OCI-LY1 (cell line): Measurements from ENCODE around the gene CERS6.

Experiments
- H2AFZ ChIP-seq: fragments of 200-600 bp; sonication (generic), shearing (Covaris generic); 2 replicates; pipeline ENCODE4 v1.6.0; 2014; ENCODE audit warnings: antibody characterized with exemption, mild to moderate bottlenecking, low read length
- H3F3A ChIP-seq: fragments of 200-600 bp; sonication (generic), shearing (Covaris generic); 2 replicates; pipeline ENCODE4 v1.6.0; 2014; ENCODE audit warnings: mild to moderate bottlenecking, antibody characterized with exemption, low read length, moderate library complexity; ENCODE audit not compliant: insufficient read depth
- H3K27ac ChIP-seq: fragments of 200-600 bp; sonication (generic); 2 replicates; pipeline ENCODE4 v1.5.1; 2014; ENCODE audit warnings: low read length, mixed run types, mild to moderate bottlenecking, low read depth; ENCODE audit not compliant: poor library complexity, severe bottlenecking
- H3K27me3 ChIP-seq: fragments of 200-600 bp; sonication (generic); 2 replicates; pipeline ENCODE4 v1.6.0; 2014; ENCODE audit warnings: antibody characterized with exemption, mild to moderate bottlenecking, low read length, moderate library complexity; ENCODE audit not compliant: insufficient read depth
- H3K36me3 ChIP-seq: fragments of 200-600 bp; sonication (generic); 2 replicates; pipeline ENCODE4 v1.6.1; 2014; ENCODE audit warnings: mild to moderate bottlenecking, antibody characterized with exemption, low read length, moderate library complexity, mixed read lengths; ENCODE audit not compliant: insufficient read depth
- H3K4me1 ChIP-seq: fragments of 200-600 bp; sonication (generic); 2 replicates; pipeline ENCODE4 v1.5.1; 2014; ENCODE audit warnings: mild to moderate bottlenecking, low read length, moderate library complexity; ENCODE audit not compliant: insufficient read depth, severe bottlenecking
- H3K4me2 ChIP-seq: fragments of 200-600 bp; sonication (generic), shearing (Covaris generic); 2 replicates; pipeline ENCODE4 v1.6.1; 2014; ENCODE audit warnings: low read length
- H3K4me3 ChIP-seq: fragments of 200-600 bp; sonication (generic); 2 replicates; pipeline ENCODE4 v1.5.1; 2014; ENCODE audit warnings: low read length, low read depth, mild to moderate bottlenecking, mixed read lengths; ENCODE audit not compliant: poor library complexity, severe bottlenecking
- H3K79me2 ChIP-seq: fragments of 200-600 bp; shearing (Covaris generic); 2 replicates; pipeline ENCODE4 v1.6.1; 2016; ENCODE audit warnings: mixed run types, low read length, mixed read lengths; ENCODE audit not compliant: insufficient read depth
- H3K9ac ChIP-seq: fragments of 200-600 bp; sonication (generic), shearing (Covaris generic); 2 replicates; pipeline ENCODE4 v1.6.1; 2014; ENCODE audit warnings: mild to moderate bottlenecking, low read length, mixed read lengths
- H3K9me2 ChIP-seq: fragments of 200-600 bp; sonication (generic), shearing (Covaris generic); 2 replicates; pipeline ENCODE4 v1.6.1; 2014; ENCODE audit warnings: low read depth, mild to moderate bottlenecking, low read length, mixed read lengths
- H3K9me3 ChIP-seq: fragments of 200-600 bp; shearing (Covaris generic); 2 replicates; pipeline ENCODE4 v1.6.1; 2014; ENCODE audit warnings: low read length, mixed read lengths
- H4K20me1 ChIP-seq: fragments of 200-600 bp; sonication (generic), shearing (Covaris generic); 2 replicates; pipeline ENCODE4 v1.6.0; 2016; ENCODE audit warnings: mild to moderate bottlenecking, low read length; ENCODE audit not compliant: insufficient read depth
- CTCF ChIP-seq: fragments of 200-600 bp; sonication (generic), shearing (Covaris generic); IDR thresholded peaks from 2 replicates; pipeline ENCODE4 v1.5.1; 2017; ENCODE audit warnings: mild to moderate bottlenecking, antibody characterized with exemption, low read length, moderate library complexity, mixed read lengths
- EZH2 ChIP-seq: fragments of 200-600 bp; sonication (generic), shearing (Covaris generic); IDR thresholded peaks from 2 replicates; pipeline ENCODE4 v1.8.0; 2017; ENCODE audit warnings: borderline replicate concordance, mixed run types, mild to moderate bottlenecking, antibody characterized with exemption, low read length, moderate library complexity, mixed read lengths

Gene CERS6

GRCh38 chr2:168460571-168460970, 4.5 kb downstream of the CERS6 start:
- no peak overlapping the region for H2AFZ ChIP-seq
- H3K9me2 ChIP-seq = no peaks in the 10 kb centered on the region
- H3K4me3 ChIP-seq = no peak overlapping the region
- H3F3A ChIP-seq = no peaks in the 10 kb centered on the region
- H3K9me3 ChIP-seq = no peaks in the 10 kb centered on the region
- no peaks in the 10 kb centered on the region for H4K20me1 ChIP-seq
- TF ChIP-seq EZH2 = no peak
- TF ChIP-seq CTCF = no peak
- no peaks in the 10 kb centered on the region for H3K4me1 ChIP-seq
- H3K27ac ChIP-seq = no peak overlapping the region
- H3K27me3 ChIP-seq = no peaks in the 10 kb centered on the region
- no peak overlapping the region for H3K9ac ChIP-seq
- H3K79me2 ChIP-seq = no peaks in the 10 kb centered on the region
- no peak overlapping the region for H3K4me2 ChIP-seq
- no peaks in the 10 kb centered on the region for H3K36me3 ChIP-seq

- H3K79me2 ChIP-seq = no peaks in the 10 kb centered on the region
- no peak for TF ChIP-seq CTCF
- no peak for TF ChIP-seq EZH2
These were observed 5.3 kb downstream of the CERS6 start for GRCh38 chr2:168461178-168461941.

GRCh38 chr2:168461942-168462331, 5.9 kb downstream of the CERS6 start:
- Histone ChIP-seq H4K20me1 (no peaks in the 10 kb centered on the region), H3F3A (no peaks in the 10 kb centered on the region), H3K9ac (no peak overlapping the region), H2AFZ (no peak overlapping the region), H3K36me3 (no peaks in the 10 kb centered on the region), H3K27me3 (no peaks in the 10 kb centered on the region), H3K9me3 (no peaks in the 10 kb centered on the region), H3K4me1 (no peaks in the 10 kb centered on the region), H3K79me2 (no peaks in the 10 kb centered on the region), H3K27ac (no peak overlapping the region), H3K9me2 (no peaks in the 10 kb centered on the region), H3K4me3 (no peak overlapping the region), H3K4me2 (no peak overlapping the region)
- no peak for TF ChIP-seq EZH2
- no peak for TF ChIP-seq CTCF

More at GRCh38 chr2:168461178-168461941, 5.3 kb downstream of the CERS6 start:
- H3K36me3 ChIP-seq = no peaks in the 10 kb centered on the region
- no peaks in the 10 kb centered on the region for H3F3A ChIP-seq
- H3K9me3 ChIP-seq = no peaks in the 10 kb centered on the region
- no peaks in the 10 kb centered on the region for H3K4me1 ChIP-seq
- no peak overlapping the region for H3K4me3 ChIP-seq
- no peak overlapping the region for H3K4me2 ChIP-seq
- no peaks in the 10 kb centered on the region for H3K27me3 ChIP-seq
- H4K20me1 ChIP-seq = no peaks in the 10 kb centered on the region
- no peak overlapping the region for H2AFZ ChIP-seq
- no peaks in the 10 kb centered on the region for H3K9me2 ChIP-seq
- no peak overlapping the region for H3K9ac ChIP-seq
- no peak overlapping the region for H3K27ac ChIP-seq
